ENCODE data around the gene AP5S1. TPM values are rescaled to one million over a fixed set of nuclear protein-coding genes. Genes with fewer than 3 reads are reported as not detected.
A peak's percentile ranks its signal among the peaks of the same experiment; 100 is the strongest.

The AP5S1 gene, protein sequence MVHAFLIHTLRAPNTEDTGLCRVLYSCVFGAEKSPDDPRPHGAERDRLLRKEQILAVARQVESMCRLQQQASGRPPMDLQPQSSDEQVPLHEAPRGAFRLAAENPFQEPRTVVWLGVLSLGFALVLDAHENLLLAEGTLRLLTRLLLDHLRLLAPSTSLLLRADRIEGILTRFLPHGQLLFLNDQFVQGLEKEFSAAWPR
- 3.3 TPM for polyA plus RNA-seq (2013, experiment 1 of 2)
- 3.2 TPM for polyA plus RNA-seq (2013, experiment 2 of 2)

DNA sequence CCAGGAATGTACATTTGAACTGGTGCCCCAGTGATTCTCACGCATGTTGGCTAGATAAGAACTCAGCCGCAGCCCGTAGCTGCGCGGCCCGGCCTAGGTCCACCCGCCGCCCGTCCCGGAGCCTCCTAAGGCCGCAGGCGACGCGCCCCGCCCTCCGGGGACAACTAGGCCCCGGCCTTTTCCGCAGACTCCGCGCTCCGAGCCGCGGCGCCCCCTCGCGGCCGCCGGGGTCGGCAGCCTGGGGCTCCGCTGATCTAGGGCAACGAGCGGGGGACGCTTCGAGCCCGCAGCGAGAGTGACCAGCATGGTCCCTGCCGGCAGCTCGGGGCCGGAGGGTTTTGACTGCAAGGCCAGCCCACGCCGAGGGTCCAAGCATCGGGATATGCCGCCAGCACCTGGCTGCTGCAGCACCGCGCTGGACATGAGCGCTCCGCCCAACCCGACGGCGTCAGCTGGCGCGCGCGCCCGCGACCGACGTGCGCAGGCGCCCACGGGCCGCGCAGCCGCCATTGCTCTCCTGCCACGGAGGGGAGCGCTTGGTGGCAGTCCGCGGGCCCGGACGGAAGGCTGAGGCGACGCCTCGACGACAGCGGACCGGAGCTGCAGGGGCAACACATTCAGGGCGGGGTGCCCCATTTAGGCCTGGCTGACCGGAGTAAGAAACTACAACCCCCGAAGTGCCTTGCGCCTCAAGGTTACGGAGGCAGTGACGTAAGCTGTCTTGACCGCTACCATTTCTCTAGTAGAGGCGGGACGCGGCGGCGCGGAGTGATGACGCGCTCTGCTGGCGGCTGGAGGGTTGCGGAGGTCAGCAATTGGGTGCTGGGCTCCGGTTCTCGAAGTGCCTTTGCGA lies at the start of gene AP5S1:
TSS of gene AP5S1 (plus strand) at position 500 of the 853 bp plus-strand sequence. CDS start 1,571 bp downstream, outside the sequence.
- peak within 1 kb of the TSS; percentile 56 for H4K5ac ChIP-seq (ENCODE audit: low read length)
- peak within 1 kb of the TSS; percentile 82 for H3K4ac ChIP-seq (ENCODE audit: low read depth, low read length)
- no peaks in the 10 kb centered on the region for H3K27me3 ChIP-seq (ENCODE audit: insufficient read depth, low read length, poor library complexity)
- peak within 1 kb of the TSS; percentile 100 for H3K56ac ChIP-seq (ENCODE audit: low read length)
- peak within 1 kb of the TSS; percentile 93 for H2BK5ac ChIP-seq (ENCODE audit: low read length)
- no peak within 1 kb of the TSS for H2BK15ac ChIP-seq (replicated peaks; ENCODE audit: low read depth)
- peak within 1 kb of the TSS; percentile 89 for H3K4me2 ChIP-seq (ENCODE audit: low read length)
- peak within 1 kb of the TSS; percentile 96 for H3K9ac ChIP-seq (ENCODE audit: low read length)
- DNase-seq, result peak; percentile 99
- H3K79me1 ChIP-seq (ENCODE audit: low read length), result no peaks in the 10 kb centered on the region
- H3K27ac ChIP-seq (ENCODE audit: low read depth, low read length), result peak within 1 kb of the TSS; percentile 85
- no peak within 1 kb of the TSS for H4K8ac ChIP-seq (ENCODE audit: low read depth, low read length)
- peak within 1 kb of the TSS; percentile 69 for H2AK5ac ChIP-seq (ENCODE audit: low read length)
- H3K79me2 ChIP-seq (ENCODE audit: control insufficient read depth, insufficient read depth, low read length), result no peaks in the 10 kb centered on the region
- H2BK120ac ChIP-seq (ENCODE audit: low read depth, low read length), result no peak within 1 kb of the TSS
- H3K36me3 ChIP-seq (ENCODE audit: control insufficient read depth, insufficient read depth, low read length), result no peaks in the 10 kb centered on the region
- peak within 1 kb of the TSS; percentile 94 for H3K23ac ChIP-seq (ENCODE audit: low read length)
- H3K18ac ChIP-seq (ENCODE audit: low read length), result peak within 1 kb of the TSS; percentile 43
- peak within 1 kb of the TSS; percentile 92 for H3K4me3 ChIP-seq (ENCODE audit: low read length)
- H3K4me1 ChIP-seq (ENCODE audit: control insufficient read depth, low read depth, low read length), result no peaks in the 10 kb centered on the region
- WGBS (ENCODE audit: extremely low coverage, insufficient coverage, low lambda C conversion rate), result no CpG with 5 or more reads among the region's 96 CpGs

DNA sequence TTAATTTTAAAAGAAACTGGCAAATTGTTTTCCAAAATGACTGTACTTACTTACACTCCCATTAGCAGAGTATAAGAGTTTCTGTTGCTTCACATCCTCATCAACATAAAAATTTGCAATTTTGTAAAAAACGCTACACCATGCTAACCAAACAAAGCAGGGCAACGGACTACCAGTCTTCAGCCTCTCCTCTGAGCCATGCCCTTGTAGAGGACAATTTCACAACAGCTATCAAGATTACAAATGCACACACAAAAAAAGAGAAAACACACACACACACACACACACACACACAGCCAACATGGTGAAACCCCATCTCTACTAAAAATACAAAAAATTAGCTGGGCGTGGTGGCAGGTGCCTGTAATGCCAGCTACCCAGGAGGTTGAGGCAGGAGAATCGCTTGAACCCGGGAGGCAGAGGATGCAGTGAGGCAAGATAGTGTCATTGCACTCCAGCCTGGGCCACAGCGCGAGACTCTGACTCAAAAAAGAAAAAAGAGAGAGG lies 48.7 kb upstream of the AP5S1 start:
- Histone ChIP-seq H3K4ac (ENCODE audit: low read depth, low read length) (no peak overlapping the region), H3K27me3 (ENCODE audit: insufficient read depth, low read length, poor library complexity) (no peaks in the 10 kb centered on the region), H2BK5ac (ENCODE audit: low read length) (no peak overlapping the region), H3K4me1 (ENCODE audit: control insufficient read depth, low read depth, low read length) (no peaks in the 10 kb centered on the region), H4K8ac (ENCODE audit: low read depth, low read length) (no peak overlapping the region), H3K4me3 (ENCODE audit: low read length) (no peak overlapping the region), H3K79me1 (ENCODE audit: low read length) (no peaks in the 10 kb centered on the region), H3K36me3 (ENCODE audit: control insufficient read depth, insufficient read depth, low read length) (no peaks in the 10 kb centered on the region), H2BK15ac (replicated peaks; ENCODE audit: low read depth) (no peak overlapping the region), H3K56ac (ENCODE audit: low read length) (no peak overlapping the region), H2AK5ac (ENCODE audit: low read length) (no peak overlapping the region), H3K23ac (ENCODE audit: low read length) (no peak overlapping the region), H3K27ac (ENCODE audit: low read depth, low read length) (no peak overlapping the region), H3K79me2 (ENCODE audit: control insufficient read depth, insufficient read depth, low read length) (no peaks in the 10 kb centered on the region), H3K4me2 (ENCODE audit: low read length) (no peak overlapping the region), H3K9ac (ENCODE audit: low read length) (no peak overlapping the region), H4K5ac (ENCODE audit: low read length) (no peak overlapping the region), H2BK120ac (ENCODE audit: low read depth, low read length) (no peak overlapping the region), H3K18ac (ENCODE audit: low read length) (no peak overlapping the region)
- no CpG with 5 or more reads among the region's 7 CpGs for WGBS (ENCODE audit: extremely low coverage, insufficient coverage, low lambda C conversion rate)
- no peak for DNase-seq

DNA sequence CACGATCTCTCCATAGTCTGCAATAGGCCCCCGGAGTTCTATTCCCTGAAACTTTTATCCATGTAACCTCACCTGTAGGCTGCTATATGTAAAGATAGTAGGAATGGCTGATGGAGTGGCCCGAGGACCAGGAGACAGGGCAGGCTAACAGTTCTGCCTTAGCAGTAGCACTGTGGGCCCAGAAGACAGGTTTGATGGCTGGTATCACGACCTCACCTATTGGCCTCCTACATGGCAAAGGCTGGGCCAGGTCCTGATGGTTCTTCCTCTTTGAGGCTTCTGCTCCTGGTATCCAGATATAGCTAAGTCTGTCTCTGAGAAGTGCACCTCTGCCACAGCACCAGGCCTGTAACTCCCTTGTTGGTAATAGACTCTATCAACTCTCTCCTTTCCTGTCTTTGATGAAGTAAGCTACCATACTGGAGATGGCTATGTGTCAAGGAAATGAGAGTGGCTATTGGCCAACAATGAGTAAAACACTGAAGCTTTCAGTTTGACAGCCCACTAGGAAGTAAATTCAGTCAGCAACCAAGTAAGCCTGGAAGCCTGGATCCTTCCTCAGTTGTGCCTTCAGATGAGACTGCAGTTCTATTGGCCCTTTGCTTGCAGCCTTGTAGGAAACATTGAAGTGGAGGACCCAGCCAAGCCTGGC lies 44.8 kb upstream of the AP5S1 start:
- Histone ChIP-seq H3K23ac (ENCODE audit: low read length) (no peak overlapping the region), H3K4me2 (ENCODE audit: low read length) (no peak overlapping the region), H3K18ac (ENCODE audit: low read length) (no peak overlapping the region), H2BK120ac (ENCODE audit: low read depth, low read length) (no peak overlapping the region), H3K79me1 (ENCODE audit: low read length) (no peaks in the 10 kb centered on the region), H3K4ac (ENCODE audit: low read depth, low read length) (no peak overlapping the region), H2AK5ac (ENCODE audit: low read length) (no peak overlapping the region), H3K4me3 (ENCODE audit: low read length) (no peak overlapping the region), H3K27me3 (ENCODE audit: insufficient read depth, low read length, poor library complexity) (peaks cover 8% of the 10 kb centered on the region), H3K4me1 (ENCODE audit: control insufficient read depth, low read depth, low read length) (no peaks in the 10 kb centered on the region), H3K9ac (ENCODE audit: low read length) (no peak overlapping the region), H4K5ac (ENCODE audit: low read length) (no peak overlapping the region), H3K36me3 (ENCODE audit: control insufficient read depth, insufficient read depth, low read length) (no peaks in the 10 kb centered on the region), H3K79me2 (ENCODE audit: control insufficient read depth, insufficient read depth, low read length) (no peaks in the 10 kb centered on the region), H4K8ac (ENCODE audit: low read depth, low read length) (no peak overlapping the region), H3K27ac (ENCODE audit: low read depth, low read length) (no peak overlapping the region), H2BK15ac (replicated peaks; ENCODE audit: low read depth) (no peak overlapping the region), H2BK5ac (ENCODE audit: low read length) (no peak overlapping the region), H3K56ac (ENCODE audit: low read length) (no peak overlapping the region)
- no peak for DNase-seq
- WGBS (ENCODE audit: extremely low coverage, insufficient coverage, low lambda C conversion rate), result no CpG with 5 or more reads among the region's 4 CpGs

DNA sequence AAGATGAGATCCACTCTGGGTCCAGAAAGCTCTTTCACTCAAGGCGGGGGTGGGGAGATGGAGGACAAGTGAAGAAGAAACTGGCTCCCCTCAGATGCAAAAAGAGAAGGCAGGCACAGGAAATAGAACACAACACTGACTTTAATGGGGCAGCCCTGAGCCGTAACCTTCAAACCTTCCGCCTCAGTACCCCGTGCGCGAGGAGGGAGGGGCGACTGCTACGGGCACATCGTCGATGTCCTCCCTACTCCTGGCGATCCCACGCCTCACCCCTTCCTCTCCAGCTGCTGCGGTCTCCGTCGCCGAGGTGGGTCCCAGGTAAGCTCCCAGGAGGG lies 43.0 kb upstream of the AP5S1 start:
- no peak overlapping the region for H2AK5ac ChIP-seq (ENCODE audit: low read length)
- H2BK15ac ChIP-seq (replicated peaks; ENCODE audit: low read depth), result no peak overlapping the region
- H3K79me2 ChIP-seq (ENCODE audit: control insufficient read depth, insufficient read depth, low read length), result no peaks in the 10 kb centered on the region
- H3K27me3 ChIP-seq (ENCODE audit: insufficient read depth, low read length, poor library complexity), result peaks cover 8% of the 10 kb centered on the region
- H3K4me2 ChIP-seq (ENCODE audit: low read length), result peak overlapping the region; percentile 87
- no peak overlapping the region for H3K27ac ChIP-seq (ENCODE audit: low read depth, low read length)
- DNase-seq, result no peak
- H3K18ac ChIP-seq (ENCODE audit: low read length), result no peak overlapping the region
- no peak overlapping the region for H3K23ac ChIP-seq (ENCODE audit: low read length)
- H3K4me3 ChIP-seq (ENCODE audit: low read length), result peak overlapping the region; percentile 35
- H2BK5ac ChIP-seq (ENCODE audit: low read length), result no peak overlapping the region
- no peaks in the 10 kb centered on the region for H3K36me3 ChIP-seq (ENCODE audit: control insufficient read depth, insufficient read depth, low read length)
- H3K9ac ChIP-seq (ENCODE audit: low read length), result peak overlapping the region; percentile 58
- no peak overlapping the region for H4K5ac ChIP-seq (ENCODE audit: low read length)
- H3K79me1 ChIP-seq (ENCODE audit: low read length), result no peaks in the 10 kb centered on the region
- WGBS (ENCODE audit: extremely low coverage, insufficient coverage, low lambda C conversion rate), result no CpG with 5 or more reads among the region's 16 CpGs
- H3K4ac ChIP-seq (ENCODE audit: low read depth, low read length), result no peak overlapping the region
- peak overlapping the region; percentile 81 for H3K56ac ChIP-seq (ENCODE audit: low read length)
- no peak overlapping the region for H4K8ac ChIP-seq (ENCODE audit: low read depth, low read length)
- no peaks in the 10 kb centered on the region for H3K4me1 ChIP-seq (ENCODE audit: control insufficient read depth, low read depth, low read length)
- H2BK120ac ChIP-seq (ENCODE audit: low read depth, low read length), result no peak overlapping the region

DNA sequence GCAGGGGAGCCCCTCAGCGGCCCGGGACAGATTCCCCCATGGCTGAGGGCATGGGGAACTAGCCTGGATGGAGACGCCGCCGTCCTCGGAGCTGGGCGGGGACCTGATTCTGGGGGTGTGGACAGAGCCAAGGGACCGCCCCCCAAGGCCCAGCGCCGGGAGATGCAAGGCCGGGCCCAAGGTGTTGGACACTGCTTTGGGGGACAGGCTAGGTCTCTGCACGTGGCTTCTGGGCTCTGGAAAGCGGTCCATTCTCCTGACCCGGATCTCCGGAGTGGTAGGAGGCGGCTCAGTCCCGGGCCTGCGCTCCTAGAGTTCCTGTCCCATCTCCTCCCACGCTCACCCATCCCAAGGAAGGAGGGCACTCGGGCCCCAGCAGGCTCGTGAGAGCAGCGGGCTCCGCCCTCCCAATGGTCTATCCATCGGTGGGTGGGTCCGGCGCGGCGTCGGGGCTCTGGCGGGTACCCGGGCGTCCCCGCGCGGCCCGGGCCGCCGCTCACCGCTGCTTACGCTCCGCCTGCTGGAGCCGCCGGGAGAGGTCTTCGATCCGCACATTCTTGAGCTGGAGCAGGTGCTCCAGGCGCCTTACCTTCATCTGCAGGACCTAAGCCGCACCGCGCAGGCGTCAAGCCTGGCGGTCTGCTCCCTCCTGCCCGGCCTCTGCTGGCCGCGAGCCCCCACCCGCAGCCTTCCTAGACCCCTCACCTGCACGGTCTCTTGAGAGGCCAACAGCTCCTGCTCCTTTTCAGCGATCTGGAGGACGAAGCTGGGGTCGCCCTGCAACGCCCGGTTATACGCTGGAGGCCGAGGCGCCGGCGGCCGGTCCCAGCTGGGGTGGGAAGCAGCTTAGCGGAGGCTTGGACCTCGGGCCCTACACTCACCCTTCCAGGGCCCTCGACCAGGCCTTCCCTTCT lies 42.4 kb upstream of the AP5S1 start:
- Histone ChIP-seq H4K5ac (ENCODE audit: low read length) (no peak overlapping the region), H3K27ac (ENCODE audit: low read depth, low read length) (no peak overlapping the region), H3K79me2 (ENCODE audit: control insufficient read depth, insufficient read depth, low read length) (no peaks in the 10 kb centered on the region), H2AK5ac (ENCODE audit: low read length) (no peak overlapping the region), H2BK15ac (replicated peaks; ENCODE audit: low read depth) (no peak overlapping the region), H3K18ac (ENCODE audit: low read length) (no peak overlapping the region), H3K4me3 (ENCODE audit: low read length) (peak overlapping the region; percentile 35), H3K9ac (ENCODE audit: low read length) (peak overlapping the region; percentile 58), H2BK5ac (ENCODE audit: low read length) (no peak overlapping the region), H2BK120ac (ENCODE audit: low read depth, low read length) (no peak overlapping the region), H3K23ac (ENCODE audit: low read length) (no peak overlapping the region), H4K8ac (ENCODE audit: low read depth, low read length) (no peak overlapping the region), H3K4me1 (ENCODE audit: control insufficient read depth, low read depth, low read length) (no peaks in the 10 kb centered on the region), H3K27me3 (ENCODE audit: insufficient read depth, low read length, poor library complexity) (peaks cover 8% of the 10 kb centered on the region), H3K79me1 (ENCODE audit: low read length) (no peaks in the 10 kb centered on the region), H3K4me2 (ENCODE audit: low read length) (peak overlapping the region; percentile 87), H3K36me3 (ENCODE audit: control insufficient read depth, insufficient read depth, low read length) (no peaks in the 10 kb centered on the region), H3K56ac (ENCODE audit: low read length) (peak overlapping the region; percentile 81), H3K4ac (ENCODE audit: low read depth, low read length) (no peak overlapping the region)
- peak; percentile 74 for DNase-seq
- no CpG with 5 or more reads among the region's 70 CpGs for WGBS (ENCODE audit: extremely low coverage, insufficient coverage, low lambda C conversion rate)
